ENCODE results near the gene KIAA1549.
"Not testable (repeated sequence)": the region's sequence is repeated elsewhere in the genome, so short reads cannot be mapped to it uniquely, and the experiment has no call there.

Gene KIAA1549

GRCh38 chr7:138945154-138945553 lies 36.0 kb downstream of the KIAA1549 start:
- no peak for DNase-seq (ENCODE audit: low read depth in 1 of 2, low spot score in 1 of 2)

- no peak for DNase-seq (ENCODE audit: low read depth in 1 of 2, low spot score in 1 of 2)
Measured at GRCh38 chr7:138944592-138944991, 36.6 kb downstream of the KIAA1549 start.

- DNase-seq (ENCODE audit: low read depth in 1 of 2, low spot score in 1 of 2), result no peak
Measured at GRCh38 chr7:138943061-138943460, 38.1 kb downstream of the KIAA1549 start.

- no peak for DNase-seq (ENCODE audit: low read depth in 1 of 2, low spot score in 1 of 2)
Measured at GRCh38 chr7:138941545-138941944, 39.6 kb downstream of the KIAA1549 start.

GRCh38 chr7:138940602-138941001 lies 40.6 kb downstream of the KIAA1549 start:
- not testable (repeated sequence) for DNase-seq (ENCODE audit: low read depth in 1 of 2, low spot score in 1 of 2)

- no peak for DNase-seq (ENCODE audit: low read depth in 1 of 2, low spot score in 1 of 2)
Measured at GRCh38 chr7:138937484-138937883, 43.7 kb downstream of the KIAA1549 start.

- no peak for DNase-seq (ENCODE audit: low read depth in 1 of 2, low spot score in 1 of 2)
Measured at GRCh38 chr7:138935465-138936011, 45.7 kb downstream of the KIAA1549 start.

GRCh38 chr7:138934861-138935260 lies 46.3 kb downstream of the KIAA1549 start:
- DNase-seq (ENCODE audit: low read depth in 1 of 2, low spot score in 1 of 2), result no peak

GRCh38 chr7:138934367-138934766 lies 46.8 kb downstream of the KIAA1549 start:
- no peak for DNase-seq (ENCODE audit: low read depth in 1 of 2, low spot score in 1 of 2)

GRCh38 chr7:138932870-138933269 lies 48.3 kb downstream of the KIAA1549 start:
- no peak for DNase-seq (ENCODE audit: low read depth in 1 of 2, low spot score in 1 of 2)

GRCh38 chr7:138932427-138932826 lies 48.8 kb downstream of the KIAA1549 start:
- no peak for DNase-seq (ENCODE audit: low read depth in 1 of 2, low spot score in 1 of 2)

GRCh38 chr7:138929969-138930368 lies 51.2 kb downstream of the KIAA1549 start:
- DNase-seq (ENCODE audit: low read depth in 1 of 2, low spot score in 1 of 2), result no peak

- no peak for DNase-seq (ENCODE audit: low read depth in 1 of 2, low spot score in 1 of 2)
Measured at GRCh38 chr7:138926241-138926612, 55.0 kb downstream of the KIAA1549 start.

GRCh38 chr7:138924501-138925225 lies 56.5 kb downstream of the KIAA1549 start:
- no peak for DNase-seq (ENCODE audit: low read depth in 1 of 2, low spot score in 1 of 2)

- DNase-seq (ENCODE audit: low read depth in 1 of 2, low spot score in 1 of 2), result no peak
Measured at GRCh38 chr7:138921277-138921676, 59.9 kb downstream of the KIAA1549 start.

- DNase-seq (ENCODE audit: low read depth in 1 of 2, low spot score in 1 of 2), result no peak
Measured at GRCh38 chr7:138919911-138920310, 61.3 kb downstream of the KIAA1549 start.

GRCh38 chr7:138919216-138919615 lies 62.0 kb downstream of the KIAA1549 start:
- no peak for DNase-seq (ENCODE audit: low read depth in 1 of 2, low spot score in 1 of 2)

- DNase-seq (ENCODE audit: low read depth in 1 of 2, low spot score in 1 of 2), result no peak
Measured at GRCh38 chr7:138918756-138919155, 62.4 kb downstream of the KIAA1549 start.

- DNase-seq (ENCODE audit: low read depth in 1 of 2, low spot score in 1 of 2), result no peak
Measured at GRCh38 chr7:138918176-138918575, 63.0 kb downstream of the KIAA1549 start.

- no peak for DNase-seq (ENCODE audit: low read depth in 1 of 2, low spot score in 1 of 2)
Measured at GRCh38 chr7:138917771-138918170, 63.4 kb downstream of the KIAA1549 start.

GRCh38 chr7:138916731-138917130 lies 64.5 kb downstream of the KIAA1549 start:
- no peak for DNase-seq (ENCODE audit: low read depth in 1 of 2, low spot score in 1 of 2)

GRCh38 chr7:138916275-138916674 lies 64.9 kb downstream of the KIAA1549 start:
- DNase-seq (ENCODE audit: low read depth in 1 of 2, low spot score in 1 of 2), result no peak

GRCh38 chr7:138913783-138914182 lies 67.4 kb downstream of the KIAA1549 start:
- DNase-seq (ENCODE audit: low read depth in 1 of 2, low spot score in 1 of 2), result no peak

Measured in activated CD4-positive, alpha-beta T cell treated with anti-CD3 and anti-CD28 coated beads, Interleukin-2, amount 50 U/mL, for 24 hours (primary cell).